Astrocyte (in vitro differentiated cells and primary cell): ENCODE measurements around the gene PPP1R12B. TPM values are rescaled to one million over a fixed set of nuclear protein-coding genes. Genes with fewer than 3 reads are reported as not detected.
A peak's percentile ranks its signal among the peaks of the same experiment; 100 is the strongest.
"Not testable (repeated sequence)": the region's sequence is repeated elsewhere in the genome, so short reads cannot be mapped to it uniquely, and the experiment has no call there.

Experiments
- DNase-seq: peaks from one replicate; pipeline ENCODE4 v3.0.0-alpha.2; 2010; ENCODE audit warnings: low read depth
- FAIRE-seq: peaks from 2 replicates; lab custom pipeline; 2011; peaks lifted over from hg19 to GRCh38; lab: Jason Lieb, UNC
- H2AFZ ChIP-seq: 2 replicates; pipeline ENCODE4 v1.6.0; 2012; ENCODE audit warnings: low read depth, low read length, inconsistent platforms
- H3K27ac ChIP-seq: 2 replicates; pipeline ENCODE4 v1.5.1; 2011; ENCODE audit warnings: low read depth, low read length, inconsistent platforms
- H3K27me3 ChIP-seq: 2 replicates; pipeline ENCODE4 v1.6.0; 2011; ENCODE audit warnings: low read length, inconsistent platforms; ENCODE audit not compliant: insufficient read depth
- H3K36me3 ChIP-seq: 2 replicates; pipeline ENCODE4 v1.5.1; 2011; ENCODE audit warnings: low read length, inconsistent platforms; ENCODE audit not compliant: insufficient read depth
- H3K4me1 ChIP-seq: 2 replicates; pipeline ENCODE4 v1.5.1; 2011; ENCODE audit warnings: low read length, inconsistent platforms; ENCODE audit not compliant: insufficient read depth
- H3K4me2 ChIP-seq: 2 replicates; pipeline ENCODE4 v1.6.0; 2012; ENCODE audit warnings: low read length, inconsistent platforms
- H3K4me3 ChIP-seq: 2 replicates; pipeline ENCODE4 v1.5.1; 2011; ENCODE audit warnings: low read depth, mild to moderate bottlenecking, low read length, inconsistent platforms; ENCODE audit not compliant: insufficient read depth
- H3K79me2 ChIP-seq: 2 replicates; pipeline ENCODE4 v1.6.0; 2012; ENCODE audit warnings: mild to moderate bottlenecking, low read length, inconsistent platforms; ENCODE audit not compliant: insufficient read depth
- H3K9ac ChIP-seq: 2 replicates; pipeline ENCODE4 v1.6.0; 2012; ENCODE audit warnings: mild to moderate bottlenecking, low read length, inconsistent platforms
- H3K9me3 ChIP-seq: 2 replicates; pipeline ENCODE4 v1.5.1; 2012; ENCODE audit warnings: low read depth, mild to moderate bottlenecking, low read length, inconsistent platforms; ENCODE audit not compliant: insufficient read depth
- H4K20me1 ChIP-seq: 2 replicates; pipeline ENCODE4 v1.6.0; 2012; ENCODE audit warnings: low read length, inconsistent platforms; ENCODE audit not compliant: insufficient read depth
- H3K27ac Mint-ChIP-seq: one replicate; pipeline ENCODE4 v1.8.0; 2021; ENCODE audit warnings: mild to moderate bottlenecking, mixed read lengths; ENCODE audit not compliant: unreplicated experiment
- H3K27me3 Mint-ChIP-seq: one replicate; pipeline ENCODE4 v1.8.0; 2021; ENCODE audit warnings: low read depth, mixed read lengths; ENCODE audit not compliant: unreplicated experiment
- H3K36me3 Mint-ChIP-seq: one replicate; pipeline ENCODE4 v1.8.0; 2021; ENCODE audit warnings: low read depth, mixed read lengths; ENCODE audit not compliant: unreplicated experiment
- H3K4me1 Mint-ChIP-seq: one replicate; pipeline ENCODE4 v1.8.0; 2021; ENCODE audit warnings: low read depth, mixed read lengths; ENCODE audit not compliant: unreplicated experiment
- H3K4me3 Mint-ChIP-seq: one replicate; pipeline ENCODE4 v1.8.0; 2021; ENCODE audit warnings: mild to moderate bottlenecking, moderate library complexity, mixed read lengths; ENCODE audit not compliant: unreplicated experiment
- H3K9me3 Mint-ChIP-seq: one replicate; pipeline ENCODE4 v1.8.0; 2021; ENCODE audit warnings: mild to moderate bottlenecking, mixed read lengths; ENCODE audit not compliant: unreplicated experiment
- CTCF ChIP-seq: IDR thresholded peaks from 2 replicates; pipeline ENCODE4 v1.5.1; 2011; ENCODE audit warnings: low read depth, mild to moderate bottlenecking, inconsistent platforms, low read length, moderate library complexity; ENCODE audit not compliant: insufficient read depth
- total RNA-seq: library from RNA; stranded (reverse); gene quantifications from 2 replicates; pipeline ENCODE4 v1.2.1, GENCODE V29; 2021

The PPP1R12B gene
- total RNA-seq, 1 donor from 2014 or later: 12.2 TPM

- not testable (repeated sequence) for H3K36me3 ChIP-seq, H2AFZ ChIP-seq, H4K20me1 ChIP-seq, H3K4me3 Mint-ChIP-seq, H3K9ac ChIP-seq, DNase-seq, H3K27ac ChIP-seq, H3K9me3 Mint-ChIP-seq, H3K36me3 Mint-ChIP-seq, H3K27me3 Mint-ChIP-seq, FAIRE-seq, H3K79me2 ChIP-seq, H3K9me3 ChIP-seq, H3K4me1 ChIP-seq, H3K4me3 ChIP-seq, H3K4me2 ChIP-seq, H3K27me3 ChIP-seq
- H3K27ac Mint-ChIP-seq: peak overlapping the region; percentile 76
- H3K4me1 Mint-ChIP-seq: peaks cover 18% of the 10 kb centered on the region
- peak; percentile 21 for TF ChIP-seq CTCF
These were observed 31.5 kb downstream of the PPP1R12B start for GRCh38 chr1:202379884-202380529.

GRCh38 chr1:202380535-202380934, 32.0 kb downstream of the PPP1R12B start:
- H3K4me1 ChIP-seq, H3K9me3 ChIP-seq, H3K36me3 Mint-ChIP-seq, H3K4me3 ChIP-seq, H3K27ac ChIP-seq, H3K36me3 ChIP-seq, H4K20me1 ChIP-seq, H3K79me2 ChIP-seq, H3K27me3 ChIP-seq, H3K4me3 Mint-ChIP-seq, H3K9ac ChIP-seq, H3K27me3 Mint-ChIP-seq, FAIRE-seq, H3K9me3 Mint-ChIP-seq, H3K4me2 ChIP-seq, H2AFZ ChIP-seq: not testable (repeated sequence)
- Mint-ChIP-seq H3K4me1 (peaks cover 18% of the 10 kb centered on the region), H3K27ac (peak overlapping the region; percentile 76)
- peak; percentile 26 for DNase-seq
- peak; percentile 0 for TF ChIP-seq CTCF

GRCh38 chr1:202381867-202382266, 33.4 kb downstream of the PPP1R12B start:
- H3K9me3 Mint-ChIP-seq, FAIRE-seq, H3K27me3 ChIP-seq, H3K4me3 Mint-ChIP-seq, H3K4me2 ChIP-seq, H2AFZ ChIP-seq, H3K36me3 ChIP-seq, H3K27ac Mint-ChIP-seq, H3K4me1 ChIP-seq, DNase-seq, H3K9ac ChIP-seq, H3K27me3 Mint-ChIP-seq, H3K4me3 ChIP-seq, H3K36me3 Mint-ChIP-seq, H3K79me2 ChIP-seq, H4K20me1 ChIP-seq, H3K9me3 ChIP-seq, H3K27ac ChIP-seq: not testable (repeated sequence)
- H3K4me1 Mint-ChIP-seq: peaks cover 15% of the 10 kb centered on the region

- not testable (repeated sequence) for H3K79me2 ChIP-seq, H3K9ac ChIP-seq, H3K27me3 ChIP-seq, H3K27ac Mint-ChIP-seq, H3K9me3 ChIP-seq, H3K27me3 Mint-ChIP-seq, H3K27ac ChIP-seq, H3K4me1 ChIP-seq, H2AFZ ChIP-seq, H3K4me3 Mint-ChIP-seq, H4K20me1 ChIP-seq, H3K9me3 Mint-ChIP-seq, H3K36me3 ChIP-seq, H3K36me3 Mint-ChIP-seq
- peak; percentile 57 for DNase-seq
- peak overlapping the region; percentile 67 for H3K4me2 ChIP-seq
- FAIRE-seq: peak; percentile 23
- peak overlapping the region; percentile 5 for H3K4me3 ChIP-seq
- peaks cover 11% of the 10 kb centered on the region for H3K4me1 Mint-ChIP-seq
These were observed 47.3 kb downstream of the PPP1R12B start for GRCh38 chr1:202395831-202396230.
